NT2/D1 (cell line): ENCODE measurements around the gene OR51L1.

Source experiments
- YY1 ChIP-seq: IDR thresholded peaks from 2 replicates; pipeline ENCODE4 v1.6.1; 2011; ENCODE audit not compliant: insufficient read length, insufficient read depth
- ZNF274 ChIP-seq: IDR thresholded peaks from 2 replicates; pipeline ENCODE4 v1.6.1; 2011; ENCODE audit warnings: mild to moderate bottlenecking, low read depth, low read length

DNA sequence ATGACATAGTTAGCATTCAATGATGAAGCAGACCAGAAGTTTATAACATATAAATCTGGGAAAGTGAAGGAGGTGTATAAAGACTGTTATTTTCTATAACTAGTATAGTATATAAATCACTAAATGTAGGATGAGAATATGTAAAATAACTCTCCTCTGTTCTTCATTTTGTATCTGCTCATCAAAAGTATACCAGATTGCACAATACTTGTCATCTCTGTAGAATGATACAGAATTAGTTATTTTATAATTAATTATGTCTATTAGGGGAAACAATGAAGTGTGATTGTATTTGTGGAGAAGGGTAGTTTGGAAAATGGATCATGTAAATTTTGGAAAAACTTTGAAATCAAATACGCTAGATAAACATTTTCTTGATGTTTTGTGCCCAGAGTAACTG is 18.4 kb downstream of the OR51L1 start:
- TF ChIP-seq ZNF274 (no peak), YY1 (no peak)
